VCaP (cell line): ENCODE data around the gene DNAL1.

Experiments
- H3K27ac ChIP-seq: fragments of 450-650 bp; 2 replicates; pipeline ENCODE4 v1.5.1; 2017
- TF ChIP-seq, protein P1 (sequence below): fragments of 450-650 bp; conservative IDR thresholded peaks from 2 replicates; pipeline ENCODE4 v1.5.1; 2017; ENCODE audit warnings: mild to moderate bottlenecking, moderate library complexity

The DNAL1 gene

GRCh38 chr14:73742520-73743238 lies 97.9 kb downstream of the DNAL1 start:
- H3K27ac ChIP-seq = peak overlapping the region; percentile 81
- TF ChIP-seq, protein P1, sequence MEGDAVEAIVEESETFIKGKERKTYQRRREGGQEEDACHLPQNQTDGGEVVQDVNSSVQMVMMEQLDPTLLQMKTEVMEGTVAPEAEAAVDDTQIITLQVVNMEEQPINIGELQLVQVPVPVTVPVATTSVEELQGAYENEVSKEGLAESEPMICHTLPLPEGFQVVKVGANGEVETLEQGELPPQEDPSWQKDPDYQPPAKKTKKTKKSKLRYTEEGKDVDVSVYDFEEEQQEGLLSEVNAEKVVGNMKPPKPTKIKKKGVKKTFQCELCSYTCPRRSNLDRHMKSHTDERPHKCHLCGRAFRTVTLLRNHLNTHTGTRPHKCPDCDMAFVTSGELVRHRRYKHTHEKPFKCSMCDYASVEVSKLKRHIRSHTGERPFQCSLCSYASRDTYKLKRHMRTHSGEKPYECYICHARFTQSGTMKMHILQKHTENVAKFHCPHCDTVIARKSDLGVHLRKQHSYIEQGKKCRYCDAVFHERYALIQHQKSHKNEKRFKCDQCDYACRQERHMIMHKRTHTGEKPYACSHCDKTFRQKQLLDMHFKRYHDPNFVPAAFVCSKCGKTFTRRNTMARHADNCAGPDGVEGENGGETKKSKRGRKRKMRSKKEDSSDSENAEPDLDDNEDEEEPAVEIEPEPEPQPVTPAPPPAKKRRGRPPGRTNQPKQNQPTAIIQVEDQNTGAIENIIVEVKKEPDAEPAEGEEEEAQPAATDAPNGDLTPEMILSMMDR = no peak

GRCh38 chr14:73743431-73743931 lies 98.7 kb downstream of the DNAL1 start:
- peak overlapping the region; percentile 81 for H3K27ac ChIP-seq
- TF ChIP-seq, protein P1 = no peak

- TF ChIP-seq, protein P1 = no peak
- H3K27ac ChIP-seq = peak overlapping the region; percentile 27
Observed at GRCh38 chr14:73744175-73744867, 99.5 kb downstream of the DNAL1 start.

GRCh38 chr14:73744874-73745529 lies 100.2 kb downstream of the DNAL1 start:
- H3K27ac ChIP-seq = peak overlapping the region; percentile 27; the same call in 1 of the 2 replicates
- TF ChIP-seq, protein P1 = no peak

DNA sequence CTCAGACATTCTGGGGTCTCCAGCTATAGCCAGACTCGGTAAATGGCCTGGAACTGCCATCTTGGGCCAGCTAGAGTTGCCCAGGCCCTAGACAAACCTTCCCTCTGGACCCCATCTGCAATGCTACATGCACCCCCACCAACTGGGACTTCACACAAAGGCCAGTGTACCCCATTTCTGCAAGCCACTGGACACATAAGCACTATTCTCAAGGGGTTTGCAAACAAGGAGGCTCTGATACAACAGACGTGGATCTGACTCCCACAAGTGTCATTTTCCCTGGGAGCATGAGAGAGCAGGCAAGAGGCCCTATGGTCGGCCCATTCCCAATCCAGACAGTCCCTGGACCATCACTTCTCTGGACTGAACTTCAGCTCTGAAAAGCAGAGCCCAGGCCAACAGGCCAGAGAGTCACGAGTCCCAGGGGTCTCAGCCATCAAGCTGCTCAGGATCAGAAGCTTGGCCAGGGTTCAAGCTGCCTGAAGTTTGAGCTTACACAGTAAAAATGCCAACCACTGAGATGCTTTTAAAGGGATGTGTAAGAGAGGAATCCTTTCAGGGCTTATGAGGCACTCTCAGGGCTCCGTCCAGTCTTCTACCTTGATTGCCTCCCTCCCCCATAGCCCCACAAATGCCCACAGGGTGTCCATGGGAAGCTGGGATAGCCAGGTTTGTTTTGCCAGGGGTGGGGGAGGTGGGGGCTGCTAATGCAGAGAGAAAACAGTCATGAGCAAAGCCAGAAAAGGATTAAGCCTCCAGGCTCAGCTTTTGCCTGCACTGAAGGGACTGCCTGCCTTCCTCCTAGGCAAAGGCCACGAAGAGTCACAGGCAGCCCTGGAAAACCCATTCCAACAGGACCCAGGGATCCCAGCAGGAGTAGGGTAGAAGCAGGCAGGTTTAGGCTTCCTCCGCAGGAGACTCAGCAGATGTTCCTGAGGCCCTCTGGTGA lies 101.1 kb downstream of the DNAL1 start:
- TF ChIP-seq, protein P1 = no peak
- H3K27ac ChIP-seq = peak overlapping the region; percentile 27; the same call in 1 of the 2 replicates

- peak overlapping the region; percentile 27; the same call in 1 of the 2 replicates for H3K27ac ChIP-seq
- TF ChIP-seq, protein P1 = no peak
Observed at GRCh38 chr14:73746520-73747378, 102.0 kb downstream of the DNAL1 start.
